ENCODE data around the gene NRARP. TPM values are rescaled to one million over a fixed set of nuclear protein-coding genes. Genes with fewer than 3 reads are reported as not detected.

NRARP gene
- total and polyA plus RNA-seq, 2 of the 8 experiments (the other 6 are each of a cell fraction or from before 2014, with no cell fraction given), result 32.5 to 37.2 TPM

DNA sequence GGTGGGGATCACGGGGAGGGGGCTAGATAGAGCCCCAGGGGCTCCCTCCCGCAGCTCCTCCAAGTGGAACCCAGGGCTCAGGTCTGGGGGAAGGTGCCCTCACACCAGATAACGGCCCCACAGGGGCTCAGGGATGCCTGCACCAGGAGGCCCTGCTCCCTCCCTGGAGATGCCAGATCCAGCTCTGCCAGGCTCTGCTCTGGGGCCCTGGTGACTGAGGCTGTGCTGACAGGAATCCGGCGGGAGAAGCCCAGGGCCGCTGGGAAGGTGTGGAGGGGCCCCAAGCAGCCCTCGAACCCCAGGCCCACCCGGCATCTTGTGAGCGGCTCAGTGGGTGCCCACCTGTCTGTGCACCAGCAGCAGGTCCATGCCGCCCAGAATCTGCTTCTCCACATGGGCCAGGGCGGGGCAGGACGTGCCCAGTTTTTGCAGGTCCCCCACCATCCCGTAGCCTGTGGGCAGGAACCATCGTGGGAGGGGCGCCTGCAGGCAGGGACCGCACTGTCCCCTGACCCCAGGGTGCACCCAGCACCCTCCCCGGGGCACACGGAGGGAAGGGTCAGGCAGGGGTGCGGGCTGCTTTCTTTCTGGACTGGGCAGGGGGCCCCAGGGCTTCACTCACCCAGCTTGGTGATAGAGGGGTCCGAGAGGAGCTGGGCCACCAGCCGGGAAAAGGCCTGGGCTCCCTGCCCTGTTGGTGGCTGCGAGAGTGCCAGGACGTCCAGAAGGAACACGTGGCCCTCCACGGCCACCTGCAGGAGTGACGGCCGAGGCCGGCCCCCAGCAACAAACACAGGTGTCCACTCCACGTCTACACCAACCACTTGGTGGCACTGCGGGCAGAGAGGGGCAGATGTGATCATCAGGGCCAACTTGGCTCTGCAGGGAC, 48.9 kb upstream of the NRARP start:
- no peak overlapping the region for H3K14ac ChIP-seq (ENCODE audit: insufficient read length)
- H3K23me2 ChIP-seq (ENCODE audit: low read depth, low read length), result peaks cover 5% of the 10 kb centered on the region; the same call in 1 of the 2 replicates
- WGBS, 2 experiments (ENCODE audit: extremely low coverage in 1 of 2, insufficient coverage in 1 of 2, insufficient read length in 1 of 2, insufficient replicate concordance in 2 of 2, low coverage in 1 of 2, low lambda C conversion rate in 2 of 2, missing lambda C conversion rate in 1 of 2), result 91% methylated on average over 24 of the region's 30 CpGs; no CpG with 5 or more reads in 1 of the 2 experiments
- no peak overlapping the region for H3K56ac ChIP-seq (replicated peaks; ENCODE audit: insufficient read length, low read depth, low read length)
- no peak overlapping the region for H3K9ac ChIP-seq (replicated peaks in 1 of 4; ENCODE audit: extremely low read depth in 1 of 4, low read depth in 3 of 4, low read length in 3 of 4)
- no peak overlapping the region for H3K27ac ChIP-seq (ENCODE audit: low read depth, low read length)
- ChIA-PET CTCF (ENCODE audit: partially characterized antibody) (no interaction called here), POLR2A (ENCODE audit: partially characterized antibody) (no interaction called here)
- FAIRE-seq (no peak), DNase-seq (ENCODE audit: low read depth in 1 of 2, low spot score in 2 of 2) (no peak)
- H3K4me2 ChIP-seq (ENCODE audit: insufficient read depth in 1 of 2, low read depth in 2 of 2, low read length in 2 of 2), result no peak overlapping the region
- H3K4ac ChIP-seq (replicated peaks; ENCODE audit: insufficient read length, low read depth, low read length), result no peak overlapping the region
- H3K18ac ChIP-seq (ENCODE audit: extremely low read depth, low read length), result no peak overlapping the region
- no peak overlapping the region for H3K23ac ChIP-seq (ENCODE audit: insufficient read length)
- no peak overlapping the region for H2BK5ac ChIP-seq (ENCODE audit: low read depth, low read length)
- H3K9me3 ChIP-seq (ENCODE audit: insufficient read depth in 2 of 2, low read depth in 1 of 2, low read length in 1 of 2), result peaks cover 30 to 88% of the 10 kb centered on the region in 2 experiments
- H3K4me1 ChIP-seq (replicated peaks in 1 of 4; ENCODE audit: control insufficient read depth in 3 of 4, insufficient read depth in 4 of 4, low read length in 3 of 4), result no peaks in the 10 kb centered on the region
- H2AFZ ChIP-seq (ENCODE audit: low read length), result no peak overlapping the region
- no peak overlapping the region for H2AK5ac ChIP-seq (ENCODE audit: low read depth, low read length)
- H3K79me1 ChIP-seq (ENCODE audit: low read depth, low read length), result no peaks in the 10 kb centered on the region
- no peaks in the 10 kb centered on the region for H3K36me3 ChIP-seq (ENCODE audit: control insufficient read depth in 2 of 4, insufficient read depth in 4 of 4, low read length in 3 of 4)
- H3K79me2 ChIP-seq (ENCODE audit: control insufficient read depth in 1 of 2, insufficient read depth in 2 of 2, low read length in 2 of 2), result no peaks in the 10 kb centered on the region
- H3K4me3 ChIP-seq (ENCODE audit: extremely low read depth in 1 of 4, insufficient read depth in 2 of 4, low read depth in 3 of 4, low read length in 4 of 4), result no peak overlapping the region
- H4K5ac ChIP-seq (ENCODE audit: insufficient read length, low read depth, low read length), result no peak overlapping the region
- H4K8ac ChIP-seq (ENCODE audit: extremely low read depth, insufficient read depth, low read length), result no peak overlapping the region; the same call in 1 of the 2 replicates
- H4K91ac ChIP-seq (replicated peaks; ENCODE audit: insufficient read length, low read length), result no peak overlapping the region
- H2BK20ac ChIP-seq (ENCODE audit: low read length), result no peak overlapping the region
- H2BK15ac ChIP-seq (ENCODE audit: low read length), result no peak overlapping the region
- H2BK12ac ChIP-seq (ENCODE audit: low read depth, low read length), result no peak overlapping the region
- H3K27me3 ChIP-seq (replicated peaks in 1 of 4; ENCODE audit: control insufficient read depth in 3 of 4, extremely low read depth in 1 of 4, insufficient read depth in 3 of 4, low read length in 3 of 4), result no peaks in the 10 kb centered on the region
- no peaks in the 10 kb centered on the region for H4K20me1 ChIP-seq (replicated peaks in 1 of 2; ENCODE audit: control insufficient read depth in 1 of 2, insufficient read depth in 2 of 2, low read length in 2 of 2)
- no peak overlapping the region for H2BK120ac ChIP-seq (replicated peaks; ENCODE audit: low read depth, low read length)
- TF ChIP-seq JUN (IDR thresholded peaks at IDR 0.05; ENCODE audit: low read depth, low read length) (no peak), SAP30 (IDR thresholded peaks at IDR 0.05; ENCODE audit: insufficient read depth, insufficient replicate concordance, low read length) (no peak), RXRA (IDR thresholded peaks at IDR 0.05; ENCODE audit: insufficient read depth, low read depth, low read length) (no peak), CEBPB (IDR thresholded peaks at IDR 0.05; ENCODE audit: low read depth, low read length) (no peak), NRF1 (IDR thresholded peaks at IDR 0.05; ENCODE audit: low read depth, low read length) (no peak), RBBP5 (IDR thresholded peaks at IDR 0.05; ENCODE audit: borderline replicate concordance, low read depth, low read length) (no peak), CTCF (IDR thresholded peaks at IDR 0.05; ENCODE audit: control extremely low read depth in 1 of 3, insufficient read depth in 1 of 3, low read depth in 1 of 3, low read length in 3 of 3) (peak in 1 of 3 experiments; percentile 1; a peak in 1 of 4 replicates)
- TF ChIP-seq, protein P1, sequence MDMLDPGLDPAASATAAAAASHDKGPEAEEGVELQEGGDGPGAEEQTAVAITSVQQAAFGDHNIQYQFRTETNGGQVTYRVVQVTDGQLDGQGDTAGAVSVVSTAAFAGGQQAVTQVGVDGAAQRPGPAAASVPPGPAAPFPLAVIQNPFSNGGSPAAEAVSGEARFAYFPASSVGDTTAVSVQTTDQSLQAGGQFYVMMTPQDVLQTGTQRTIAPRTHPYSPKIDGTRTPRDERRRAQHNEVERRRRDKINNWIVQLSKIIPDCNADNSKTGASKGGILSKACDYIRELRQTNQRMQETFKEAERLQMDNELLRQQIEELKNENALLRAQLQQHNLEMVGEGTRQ (IDR thresholded peaks at IDR 0.05; ENCODE audit: low read length), result no peak
